ENCODE measurements around the gene RNF157. TPM values are rescaled to one million over a fixed set of nuclear protein-coding genes. Genes with fewer than 3 reads are reported as not detected.
"Not testable (repeated sequence)": the region's sequence is repeated elsewhere in the genome, so short reads cannot be mapped to it uniquely, and the experiment has no call there.

The RNF157 gene
- total and polyA plus RNA-seq, 3 experiments from 2014 or later: 10.7 to 13.9 (median 13.9) TPM

DNA sequence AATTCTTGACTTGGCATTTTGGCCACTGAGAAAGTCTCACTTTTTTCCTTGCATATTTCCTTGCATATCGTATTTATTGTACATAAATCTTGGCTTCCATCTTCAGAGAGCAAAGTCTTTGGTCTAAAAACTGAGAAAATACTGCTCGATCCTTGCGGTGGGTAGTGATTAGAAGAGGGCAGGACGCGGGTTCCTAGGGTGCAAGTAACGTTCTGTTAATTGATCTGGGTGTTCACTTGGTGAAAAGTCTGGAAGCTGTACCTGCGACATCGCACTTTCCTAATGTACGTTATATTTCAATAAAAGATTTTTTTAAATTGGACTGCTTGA is 24.1 kb upstream of the RNF157 start:
- DNase-seq: no peak
- peaks cover 63% of the 10 kb centered on the region for H3K4me1 ChIP-seq (ENCODE audit: insufficient read depth, low read length)

GRCh38 chr17:76263896-76264295 is 23.6 kb upstream of the RNF157 start:
- H3K4me1 ChIP-seq (ENCODE audit: insufficient read depth, low read length): peaks cover 58% of the 10 kb centered on the region
- H3K27ac ChIP-seq (ENCODE audit: low read depth, low read length): peak overlapping the region; percentile 21
- H3K36me3 ChIP-seq (ENCODE audit: insufficient read depth, low read length): peaks cover 14% of the 10 kb centered on the region
- Mint-ChIP-seq H3K9me3 (no peaks in the 10 kb centered on the region), H3K4me1 (peaks cover 46 to 60% (median 46%) of the 10 kb centered on the region in 3 donors), H3K4me3 (peak overlapping the region in 4 of 7 donors; percentile 34 to 92 (median 81)), H3K36me3 (peaks cover 0 to 21% (median 6%) of the 10 kb centered on the region in 3 donors), H3K27me3 (no peaks in the 10 kb centered on the region), H3K27ac (peak overlapping the region; percentile 90 to 96 (median 94))
- no peaks in the 10 kb centered on the region for H3K27me3 ChIP-seq (ENCODE audit: insufficient read depth, low read length, poor library complexity, severe bottlenecking)
- POLR2A ChIA-PET: interaction anchor here (0.6 to 6.4 kb wide), 10 partner anchors 9 to 84 kb away, joined by 3 to 38 read pairs (median 13); partner anchors contain the start of gene RNF157
- CTCF ChIA-PET: interaction anchor here (1.1 to 3.0 kb wide), 11 partner anchors 8 to 84 kb away, joined by 3 to 22 read pairs (median 6); no protein-coding TSS in a partner anchor
- no peak overlapping the region for H3K4me3 ChIP-seq (ENCODE audit: low read length)
- no peaks in the 10 kb centered on the region for H3K9me3 ChIP-seq (ENCODE audit: low read length)
- no peak for DNase-seq

More for the DNA sequence above, 24.1 kb upstream of the RNF157 start:
- H3K36me3 Mint-ChIP-seq: peaks cover 0 to 26% (median 6%) of the 10 kb centered on the region in 3 donors
- H3K27me3 Mint-ChIP-seq: no peaks in the 10 kb centered on the region
- ChIA-PET POLR2A (interaction anchor here (0.6 to 6.4 kb wide), 21 partner anchors 8 to 229 kb away, joined by 3 to 38 read pairs (median 5); partner anchors contain the start of genes FOXJ1, RNF157 and UBE2O), CTCF (interaction anchor here (0.8 to 3.0 kb wide), 13 partner anchors 8 to 119 kb away, joined by 3 to 22 read pairs (median 4); no protein-coding TSS in a partner anchor)
- no peaks in the 10 kb centered on the region for H3K9me3 ChIP-seq (ENCODE audit: low read length)
- no peak overlapping the region for H3K4me3 ChIP-seq (ENCODE audit: low read length)
- peak overlapping the region; percentile 21 for H3K27ac ChIP-seq (ENCODE audit: low read depth, low read length)
- peaks cover 51 to 64% (median 51%) of the 10 kb centered on the region in 3 donors for H3K4me1 Mint-ChIP-seq
- no peaks in the 10 kb centered on the region for H3K27me3 ChIP-seq (ENCODE audit: insufficient read depth, low read length, poor library complexity, severe bottlenecking)
- peak overlapping the region; percentile 90 to 96 (median 94) for H3K27ac Mint-ChIP-seq
- H3K4me3 Mint-ChIP-seq: peak overlapping the region; percentile 70 to 92 (median 77)
- H3K9me3 Mint-ChIP-seq: no peaks in the 10 kb centered on the region
- H3K36me3 ChIP-seq (ENCODE audit: insufficient read depth, low read length): peaks cover 19% of the 10 kb centered on the region

GRCh38 chr17:76262732-76263344 is 22.5 kb upstream of the RNF157 start:
- no peaks in the 10 kb centered on the region for H3K27me3 Mint-ChIP-seq
- H3K4me1 Mint-ChIP-seq: peaks cover 37 to 49% (median 39%) of the 10 kb centered on the region in 3 donors
- peak in 1 of 5 donors; percentile 29 for DNase-seq
- H3K27ac ChIP-seq (ENCODE audit: low read depth, low read length): no peak overlapping the region
- POLR2A ChIA-PET: interaction anchor here (2.7 to 5.0 kb wide), 3 partner anchors 10 to 22 kb away, joined by 11 to 38 read pairs (median 19); partner anchors contain the start of gene RNF157
- H3K9me3 Mint-ChIP-seq: no peaks in the 10 kb centered on the region
- H3K36me3 Mint-ChIP-seq: peaks cover 0 to 14% (median 1%) of the 10 kb centered on the region in 3 donors
- H3K27me3 ChIP-seq (ENCODE audit: insufficient read depth, low read length, poor library complexity, severe bottlenecking): no peaks in the 10 kb centered on the region
- peaks cover 10% of the 10 kb centered on the region for H3K36me3 ChIP-seq (ENCODE audit: insufficient read depth, low read length)
- H3K4me3 Mint-ChIP-seq: peak overlapping the region in 3 of 7 donors; percentile 24 to 56 (median 42)
- H3K4me3 ChIP-seq (ENCODE audit: low read length): no peak overlapping the region
- H3K27ac Mint-ChIP-seq: peak overlapping the region; percentile 19 to 95 (median 86)
- CTCF ChIA-PET: interaction anchor here (1.4 to 3.0 kb wide), 8 partner anchors 8 to 81 kb away, joined by 4 to 22 read pairs (median 7); no protein-coding TSS in a partner anchor
- H3K4me1 ChIP-seq (ENCODE audit: insufficient read depth, low read length): peaks cover 47% of the 10 kb centered on the region
- H3K9me3 ChIP-seq (ENCODE audit: low read length): no peaks in the 10 kb centered on the region

- H3K4me3 Mint-ChIP-seq: no peak overlapping the region
These were observed 21.3 kb upstream of the RNF157 start for GRCh38 chr17:76261421-76262215.

DNA sequence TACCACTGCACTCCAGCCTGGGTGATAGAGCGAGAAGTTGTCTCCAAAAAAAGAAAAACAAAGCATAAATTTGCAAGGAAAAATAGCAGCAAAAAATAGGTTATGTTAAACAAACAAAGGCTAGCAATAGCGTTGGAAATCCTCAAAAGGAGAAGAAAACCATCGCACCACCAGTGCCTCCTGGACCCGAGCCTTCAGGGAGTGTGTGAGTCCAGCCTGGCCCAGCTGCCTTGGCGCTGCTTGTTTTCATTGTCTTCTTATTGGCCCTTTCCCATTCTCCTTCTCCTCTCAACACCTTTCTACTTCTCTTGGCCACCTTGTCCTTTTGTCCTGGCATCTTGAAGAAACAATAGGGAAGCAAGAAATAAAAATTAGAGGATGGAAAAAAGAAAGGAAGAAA is 20.4 kb upstream of the RNF157 start:
- Mint-ChIP-seq H3K36me3 (peaks cover 0 to 3% (median 1%) of the 10 kb centered on the region in 3 donors), H3K27me3 (no peaks in the 10 kb centered on the region), H3K9me3 (peaks cover 0 to 2% (median 0%) of the 10 kb centered on the region in 5 donors), H3K4me1 (peaks cover 36 to 48% (median 42%) of the 10 kb centered on the region in 3 donors), H3K4me3 (no peak overlapping the region), H3K27ac (peak overlapping the region in 3 of 8 donors; percentile 40 to 61 (median 53))
- Histone ChIP-seq H3K36me3 (ENCODE audit: insufficient read depth, low read length) (no peaks in the 10 kb centered on the region), H3K4me3 (ENCODE audit: low read length) (no peak overlapping the region), H3K27me3 (ENCODE audit: insufficient read depth, low read length, poor library complexity, severe bottlenecking) (no peaks in the 10 kb centered on the region), H3K9me3 (ENCODE audit: low read length) (no peaks in the 10 kb centered on the region), H3K27ac (ENCODE audit: low read depth, low read length) (no peak overlapping the region), H3K4me1 (ENCODE audit: insufficient read depth, low read length) (peaks cover 45% of the 10 kb centered on the region)
- CTCF ChIA-PET: interaction anchor here (1.8 to 2.8 kb wide), 2 partner anchors 19 to 81 kb away, joined by 7 to 11 read pairs; no protein-coding TSS in a partner anchor
- POLR2A ChIA-PET: interaction anchor here (5.0 kb wide), 1 partner anchor 12 kb away, joined by 38 read pairs; no protein-coding TSS in a partner anchor
- DNase-seq: no peak

More at GRCh38 chr17:76261421-76262215, 21.3 kb upstream of the RNF157 start:
- peaks cover 1 to 4% (median 3%) of the 10 kb centered on the region in 3 donors for H3K36me3 Mint-ChIP-seq
- no peaks in the 10 kb centered on the region for H3K27me3 Mint-ChIP-seq
- Histone ChIP-seq H3K4me1 (ENCODE audit: insufficient read depth, low read length) (peaks cover 38% of the 10 kb centered on the region), H3K27me3 (ENCODE audit: insufficient read depth, low read length, poor library complexity, severe bottlenecking) (no peaks in the 10 kb centered on the region), H3K27ac (ENCODE audit: low read depth, low read length) (no peak overlapping the region), H3K9me3 (ENCODE audit: low read length) (no peaks in the 10 kb centered on the region), H3K36me3 (ENCODE audit: insufficient read depth, low read length) (peaks cover 4% of the 10 kb centered on the region), H3K4me3 (ENCODE audit: low read length) (no peak overlapping the region)
- peaks cover 0 to 2% (median 0%) of the 10 kb centered on the region in 5 donors for H3K9me3 Mint-ChIP-seq
- H3K4me1 Mint-ChIP-seq: peaks cover 31 to 41% (median 33%) of the 10 kb centered on the region in 3 donors
- CTCF ChIA-PET: interaction anchor here (0.6 to 2.8 kb wide), 6 partner anchors 7 to 142 kb away, joined by 3 to 11 read pairs (median 6); no protein-coding TSS in a partner anchor
- peak overlapping the region in 5 of 8 donors; percentile 29 to 63 (median 51) for H3K27ac Mint-ChIP-seq
- DNase-seq: peak in 1 of 5 donors; percentile 24
- POLR2A ChIA-PET: interaction anchor here (5.0 kb wide), 1 partner anchor 11 kb away, joined by 38 read pairs; no protein-coding TSS in a partner anchor

- H3K4me3 Mint-ChIP-seq: no peak overlapping the region
- Histone ChIP-seq H3K36me3 (ENCODE audit: insufficient read depth, low read length) (no peaks in the 10 kb centered on the region), H3K27ac (ENCODE audit: low read depth, low read length) (no peak overlapping the region), H3K4me1 (ENCODE audit: insufficient read depth, low read length) (peaks cover 50% of the 10 kb centered on the region), H3K9me3 (ENCODE audit: low read length) (no peaks in the 10 kb centered on the region), H3K27me3 (ENCODE audit: insufficient read depth, low read length, poor library complexity, severe bottlenecking) (no peaks in the 10 kb centered on the region), H3K4me3 (ENCODE audit: low read length) (no peak overlapping the region)
- CTCF ChIA-PET: interaction anchor here (1.0 to 2.8 kb wide), 2 partner anchors 15 to 19 kb away, joined by 3 to 11 read pairs; no protein-coding TSS in a partner anchor
- H3K27ac Mint-ChIP-seq: no peak overlapping the region
- H3K27me3 Mint-ChIP-seq: no peaks in the 10 kb centered on the region
- peaks cover 0 to 2% (median 0%) of the 10 kb centered on the region in 5 donors for H3K9me3 Mint-ChIP-seq
- peaks cover 0 to 3% (median 1%) of the 10 kb centered on the region in 3 donors for H3K36me3 Mint-ChIP-seq
- DNase-seq: no peak
- peaks cover 40 to 53% (median 47%) of the 10 kb centered on the region in 3 donors for H3K4me1 Mint-ChIP-seq
- POLR2A ChIA-PET: interaction anchor here (5.0 kb wide), 1 partner anchor 13 kb away, joined by 38 read pairs; no protein-coding TSS in a partner anchor
These were observed 19.9 kb upstream of the RNF157 start for GRCh38 chr17:76260220-76260619.

GRCh38 chr17:76256430-76257050 is 16.2 kb upstream of the RNF157 start:
- peaks cover 38 to 47% (median 42%) of the 10 kb centered on the region in 3 donors for H3K4me1 Mint-ChIP-seq
- H3K27ac ChIP-seq (ENCODE audit: low read depth, low read length); H3K9me3 Mint-ChIP-seq; H3K9me3 ChIP-seq (ENCODE audit: low read length); H3K36me3 Mint-ChIP-seq; H3K36me3 ChIP-seq (ENCODE audit: insufficient read depth, low read length); H3K27me3 ChIP-seq (ENCODE audit: insufficient read depth, low read length, poor library complexity, severe bottlenecking); H3K27me3 Mint-ChIP-seq: not testable (repeated sequence)
- POLR2A ChIA-PET: interaction anchor here (0.5 to 2.3 kb wide), 12 partner anchors 9 to 300 kb away, joined by 3 to 34 read pairs (median 4); partner anchors contain the start of genes RNF157 and UBALD2
- peak overlapping the region; percentile 26 for H3K4me3 ChIP-seq (ENCODE audit: low read length)
- CTCF ChIA-PET: interaction anchor here (0.6 to 3.1 kb wide), 13 partner anchors 10 to 130 kb away, joined by 3 to 11 read pairs (median 4); no protein-coding TSS in a partner anchor
- peak in 3 of 5 donors; percentile 68 to 83 (median 69) for DNase-seq
- peaks cover 47% of the 10 kb centered on the region for H3K4me1 ChIP-seq (ENCODE audit: insufficient read depth, low read length)
- H3K27ac Mint-ChIP-seq: peak overlapping the region; percentile 70 to 95 (median 90)
- H3K4me3 Mint-ChIP-seq: peak overlapping the region; percentile 43 to 88 (median 83)

All from CD8-positive, alpha-beta memory T cell (primary cell).